ENCODE results near the gene CAMSAP2. TPM values are rescaled to one million over a fixed set of nuclear protein-coding genes. Genes with fewer than 3 reads are reported as not detected.

The CAMSAP2 gene
- total RNA-seq, 1 donor: 55.7 TPM

GRCh38 chr1:200706111-200706814 lies 32.4 kb upstream of the CAMSAP2 start:
- DNase-seq (ENCODE audit: low read depth): no peak
- H3K4me3 ChIP-seq (ENCODE audit: low read depth, low read length): no peak overlapping the region
- TF ChIP-seq CTCF (IDR thresholded peaks at IDR 0.05; ENCODE audit: insufficient read depth, low read depth, low read length): no peak

- H3K4me3 ChIP-seq (ENCODE audit: low read depth, low read length): no peak overlapping the region
- no peak for TF ChIP-seq CTCF (IDR thresholded peaks at IDR 0.05; ENCODE audit: insufficient read depth, low read depth, low read length)
These were observed 31.6 kb upstream of the CAMSAP2 start for GRCh38 chr1:200707116-200707515.

GRCh38 chr1:200708161-200708560 lies 30.5 kb upstream of the CAMSAP2 start:
- no peak for TF ChIP-seq CTCF (IDR thresholded peaks at IDR 0.05; ENCODE audit: insufficient read depth, low read depth, low read length)
- no peak for DNase-seq (ENCODE audit: low read depth)
- no peak overlapping the region for H3K4me3 ChIP-seq (ENCODE audit: low read depth, low read length)

More at GRCh38 chr1:200707116-200707515, 31.6 kb upstream of the CAMSAP2 start:
- DNase-seq (ENCODE audit: low read depth): no peak

- DNase-seq (ENCODE audit: low read depth): no peak
- TF ChIP-seq CTCF (IDR thresholded peaks at IDR 0.05; ENCODE audit: insufficient read depth, low read depth, low read length): no peak
- H3K4me3 ChIP-seq (ENCODE audit: low read depth, low read length): no peak overlapping the region
These were observed 29.9 kb upstream of the CAMSAP2 start for GRCh38 chr1:200708769-200709168.

GRCh38 chr1:200710166-200710565 lies 28.5 kb upstream of the CAMSAP2 start:
- no peak for TF ChIP-seq CTCF (IDR thresholded peaks at IDR 0.05; ENCODE audit: insufficient read depth, low read depth, low read length)
- no peak overlapping the region for H3K4me3 ChIP-seq (ENCODE audit: low read depth, low read length)
- DNase-seq (ENCODE audit: low read depth): no peak

GRCh38 chr1:200714504-200715187 lies 24.0 kb upstream of the CAMSAP2 start:
- no peak overlapping the region for H3K4me3 ChIP-seq (ENCODE audit: low read depth, low read length)

More at GRCh38 chr1:200714504-200715187, 24.0 kb upstream of the CAMSAP2 start:
- TF ChIP-seq CTCF (IDR thresholded peaks at IDR 0.05; ENCODE audit: insufficient read depth, low read depth, low read length): no peak
- no peak for DNase-seq (ENCODE audit: low read depth)
